GM21717 (cell line): Measurements from ENCODE around the gene DGCR2.
"Not testable (repeated sequence)": the region's sequence is repeated elsewhere in the genome, so short reads cannot be mapped to it uniquely, and the experiment has no call there.

Source experiments
- ATAC-seq: cut with Tn5 transposase; IDR thresholded peaks from one replicate; pipeline ENCODE4 v1.9.1; 2021; ENCODE audit warnings: mild to moderate bottlenecking, moderate library complexity; ENCODE audit not compliant: unreplicated experiment

The DGCR2 gene, protein sequence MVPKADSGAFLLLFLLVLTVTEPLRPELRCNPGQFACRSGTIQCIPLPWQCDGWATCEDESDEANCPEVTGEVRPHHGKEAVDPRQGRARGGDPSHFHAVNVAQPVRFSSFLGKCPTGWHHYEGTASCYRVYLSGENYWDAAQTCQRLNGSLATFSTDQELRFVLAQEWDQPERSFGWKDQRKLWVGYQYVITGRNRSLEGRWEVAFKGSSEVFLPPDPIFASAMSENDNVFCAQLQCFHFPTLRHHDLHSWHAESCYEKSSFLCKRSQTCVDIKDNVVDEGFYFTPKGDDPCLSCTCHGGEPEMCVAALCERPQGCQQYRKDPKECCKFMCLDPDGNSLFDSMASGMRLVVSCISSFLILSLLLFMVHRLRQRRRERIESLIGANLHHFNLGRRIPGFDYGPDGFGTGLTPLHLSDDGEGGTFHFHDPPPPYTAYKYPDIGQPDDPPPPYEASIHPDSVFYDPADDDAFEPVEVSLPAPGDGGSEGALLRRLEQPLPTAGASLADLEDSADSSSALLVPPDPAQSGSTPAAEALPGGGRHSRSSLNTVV

DNA sequence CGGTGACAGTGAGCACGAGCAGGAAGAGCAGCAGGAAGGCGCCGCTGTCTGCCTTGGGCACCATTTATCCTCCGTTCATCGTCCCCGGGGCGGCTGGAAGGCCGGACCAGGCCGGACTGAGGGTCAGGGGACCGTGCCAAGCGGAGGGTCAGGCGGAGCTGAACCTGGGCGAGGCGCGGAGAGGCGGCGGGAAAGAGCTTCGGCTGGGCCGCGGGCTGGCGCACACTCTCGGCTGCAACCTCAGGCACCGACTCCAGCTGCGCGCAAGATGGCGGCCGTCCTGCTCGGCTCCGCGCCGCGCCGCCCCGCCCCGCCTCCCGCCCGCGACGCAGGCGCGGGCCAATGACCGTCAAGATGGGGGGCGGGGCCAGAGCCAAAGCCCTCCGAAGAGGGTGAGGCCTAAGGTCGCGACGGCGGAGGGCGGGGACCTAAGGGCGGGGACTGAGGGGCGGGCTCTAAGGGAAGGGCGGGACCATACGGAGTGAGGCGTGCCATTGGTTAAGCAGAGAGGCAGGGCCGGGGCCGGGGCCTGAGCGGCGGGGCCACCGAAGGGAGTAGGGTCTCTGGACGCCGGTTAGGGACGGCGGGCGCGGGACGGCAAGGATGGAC lies at the start of gene DGCR2:
Gene DGCR2, minus strand, starts transcription at position 270 of the 609 bp plus-strand sequence. Its CDS starts 206 bp downstream, at position 64.
- ATAC-seq: peak; percentile 69

DNA sequence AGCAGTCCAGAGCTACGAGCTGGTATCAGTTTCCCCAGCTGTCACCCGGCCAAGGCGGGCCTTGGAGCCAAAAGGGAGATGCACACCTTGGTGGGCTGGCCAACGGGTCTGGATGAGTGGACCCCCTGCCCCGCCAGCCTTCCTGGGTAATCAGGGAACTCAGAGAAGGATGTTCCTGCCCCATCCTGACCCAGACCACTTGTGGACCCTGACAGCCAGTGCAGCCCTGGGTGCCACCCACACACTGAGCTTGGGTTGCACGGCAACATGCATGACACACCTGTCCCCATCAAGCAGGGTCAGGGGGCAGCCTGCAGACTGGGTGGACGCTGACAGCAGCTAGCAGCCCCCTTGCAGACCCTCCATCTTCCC lies 47.7 kb upstream of the DGCR2 start:
- no peak for ATAC-seq

- no peak for ATAC-seq
Observed at GRCh38 chr22:19169002-19169946, 47.1 kb upstream of the DGCR2 start.

- ATAC-seq: no peak
Observed at GRCh38 chr22:19168088-19168890, 46.1 kb upstream of the DGCR2 start.

- no peak for ATAC-seq
Observed at GRCh38 chr22:19167106-19167869, 45.1 kb upstream of the DGCR2 start.

GRCh38 chr22:19166421-19166820 lies 44.2 kb upstream of the DGCR2 start:
- ATAC-seq: no peak

DNA sequence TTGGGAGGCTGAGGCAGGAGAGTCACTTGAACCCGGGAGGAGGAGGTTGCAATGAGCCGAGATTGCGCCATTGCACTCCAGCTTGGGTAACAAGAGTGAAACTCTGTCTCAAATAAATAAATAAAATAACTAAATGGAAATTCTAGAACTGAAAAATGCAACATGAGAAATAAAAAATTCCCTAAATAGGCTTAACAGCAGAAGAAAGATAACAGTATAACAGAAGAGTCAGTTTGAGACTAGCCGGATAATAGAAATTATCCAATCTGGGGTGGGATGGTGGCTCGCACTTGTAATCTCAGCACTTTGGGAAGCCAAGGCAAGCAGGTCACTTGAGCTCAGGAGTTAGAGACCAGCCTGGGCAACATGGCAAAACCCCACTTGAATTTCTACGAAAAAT lies 42.2 kb upstream of the DGCR2 start:
- ATAC-seq: no peak

DNA sequence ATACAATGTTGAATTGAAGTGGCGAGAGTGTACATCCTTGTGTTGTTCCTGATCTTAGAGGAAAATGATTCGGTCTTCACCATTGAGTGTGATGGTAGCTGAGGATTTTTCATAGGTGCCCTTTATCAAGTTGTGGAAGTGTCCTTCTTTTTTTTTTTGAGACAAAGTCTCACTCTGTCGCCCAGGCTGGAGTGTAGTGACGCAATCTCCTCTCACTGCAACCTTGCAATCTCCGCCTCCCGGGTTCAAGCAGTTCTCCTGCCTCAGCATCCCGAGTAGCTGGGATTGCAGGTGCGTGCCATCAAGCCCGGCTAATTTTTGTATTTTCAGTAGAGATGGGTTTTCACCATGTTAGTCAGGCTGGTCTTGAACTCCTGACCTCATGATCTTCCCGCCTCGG lies 36.4 kb upstream of the DGCR2 start:
- not testable (repeated sequence) for ATAC-seq

DNA sequence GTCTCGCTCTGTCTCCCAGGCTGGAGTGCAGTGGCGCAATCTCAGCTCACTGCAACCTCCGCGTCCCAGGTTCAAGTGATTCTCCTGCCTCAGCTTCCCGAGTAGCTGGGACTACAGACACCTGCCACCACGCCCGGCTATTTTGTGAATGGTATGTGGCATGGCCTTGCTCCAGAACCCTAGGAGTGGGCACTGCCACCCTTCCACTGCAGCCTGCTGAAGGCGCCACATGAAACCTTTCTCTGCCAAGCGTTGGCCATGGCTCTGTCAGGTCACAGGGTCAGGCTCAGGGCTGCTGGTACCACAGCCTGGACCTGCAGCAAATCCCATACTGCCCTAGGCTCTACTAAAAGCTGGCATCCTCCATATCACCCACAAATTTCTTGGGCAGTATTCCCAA lies 33.9 kb upstream of the DGCR2 start:
- not testable (repeated sequence) for ATAC-seq

DNA sequence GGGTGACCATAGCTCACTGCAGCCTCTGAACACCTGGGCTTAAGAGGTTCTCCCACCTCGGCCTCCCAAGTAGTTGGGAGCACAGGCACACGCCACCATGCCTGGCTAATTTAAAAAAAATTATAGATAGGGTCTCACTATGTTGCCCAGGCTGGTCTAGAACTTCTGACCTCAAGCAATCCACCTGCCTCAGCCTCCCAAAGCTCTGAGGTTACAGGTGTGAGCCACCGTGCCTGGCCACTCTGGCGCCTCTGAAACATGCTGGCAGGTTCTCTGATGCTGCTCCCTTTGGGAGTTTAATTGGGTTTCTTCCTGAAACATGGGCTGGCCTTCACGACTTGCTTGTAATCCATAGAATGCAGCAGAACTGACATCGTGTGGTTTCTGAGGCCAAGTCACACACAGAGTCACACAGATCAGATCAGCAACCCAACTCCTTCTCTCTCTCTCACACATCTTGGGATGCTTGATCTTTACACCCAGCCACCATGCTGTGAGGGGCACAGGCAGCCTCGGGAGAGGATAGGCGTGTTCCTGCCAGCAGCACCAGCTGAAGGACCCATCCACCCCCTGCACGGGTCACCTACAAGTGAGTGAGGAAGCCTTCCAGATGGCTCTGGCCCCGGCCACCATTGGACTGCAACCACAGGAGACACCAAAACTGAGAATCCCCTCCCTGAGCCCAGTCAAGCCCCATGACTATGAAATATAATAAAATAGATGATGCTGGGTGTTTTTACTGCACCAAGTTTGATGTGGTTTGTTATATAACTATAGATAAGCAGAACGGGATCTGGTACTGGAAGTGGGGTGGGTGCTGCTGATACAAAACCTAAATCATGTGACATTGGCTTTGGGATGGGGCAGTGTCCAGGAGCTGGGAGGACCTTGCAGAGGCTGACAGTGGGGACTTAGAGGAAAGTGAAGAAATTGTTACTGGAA lies 31.0 kb upstream of the DGCR2 start:
- ATAC-seq: no peak

- ATAC-seq: no peak
Observed at GRCh38 chr22:19151329-19152191, 29.3 kb upstream of the DGCR2 start.

DNA sequence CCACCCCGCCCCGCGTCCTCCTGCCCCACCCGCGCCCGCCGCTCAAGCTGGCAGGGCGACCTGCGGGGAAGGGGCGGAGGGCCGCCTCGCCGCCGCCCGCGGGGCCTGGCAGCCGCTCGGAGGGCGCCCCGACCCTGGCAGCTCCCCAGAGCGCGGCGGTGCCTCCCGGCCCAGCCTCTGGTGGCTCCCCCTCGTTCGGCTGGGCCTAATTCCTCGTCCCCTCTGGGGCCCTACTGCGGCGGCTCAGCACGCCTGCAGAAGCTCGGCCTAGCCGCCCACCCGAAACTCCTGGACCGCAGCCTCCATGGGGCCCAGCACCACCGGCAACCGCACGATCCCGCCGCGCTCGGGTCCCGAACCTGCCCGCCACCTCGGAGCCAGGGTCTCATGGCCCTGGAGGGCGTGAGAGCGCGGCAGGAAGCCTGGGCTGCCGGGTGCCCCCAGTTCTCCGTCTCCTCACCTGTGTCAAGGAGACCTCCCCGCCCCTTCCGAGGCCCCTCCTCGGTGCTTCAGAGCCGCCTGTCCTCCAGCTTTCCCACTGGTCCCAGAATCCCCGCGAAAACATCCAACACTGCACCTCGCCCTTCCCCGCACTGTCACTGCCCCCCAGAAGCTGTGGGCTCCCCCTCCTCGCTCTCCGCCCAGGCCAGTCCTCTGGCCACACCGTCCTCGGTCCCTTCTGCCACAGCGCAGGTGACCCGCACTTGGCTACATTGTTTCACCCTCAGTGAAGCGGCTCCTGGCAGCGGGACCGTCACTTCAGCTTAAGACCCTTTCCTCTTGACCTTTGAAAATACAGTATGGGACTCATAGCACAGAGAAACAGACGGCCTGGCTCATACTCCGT lies 28.5 kb upstream of the DGCR2 start:
- no peak for ATAC-seq

DNA sequence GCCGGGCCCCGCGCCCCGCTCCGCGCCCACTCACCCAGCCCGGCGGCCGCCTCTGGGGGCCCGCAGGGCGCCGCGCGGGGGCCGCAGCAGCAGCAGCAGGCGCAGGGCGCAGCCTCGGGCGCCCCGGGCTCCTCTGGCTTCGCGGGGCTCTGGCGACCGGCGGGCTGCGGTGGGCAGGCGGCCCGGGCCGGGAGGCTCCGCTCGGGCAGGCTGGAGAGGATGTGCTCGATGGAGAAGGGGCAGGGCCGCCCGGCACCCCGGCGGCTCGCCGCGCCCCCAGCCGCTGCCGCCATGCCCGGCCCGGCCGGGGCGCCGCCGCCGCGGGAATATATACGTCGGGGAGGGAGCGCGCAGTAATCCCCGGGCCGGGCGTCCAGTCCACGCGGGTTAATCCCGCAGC lies 27.8 kb upstream of the DGCR2 start, which contains the start of gene GSC2:
Gene GSC2, minus strand, starts transcription at position 302 of the 400 bp plus-strand sequence. Its CDS starts 9 bp downstream, at position 293.
- no peak for ATAC-seq

- no peak for ATAC-seq
Observed at GRCh38 chr22:19149047-19149883, 27.1 kb upstream of the DGCR2 start.

- no peak for ATAC-seq
Observed at GRCh38 chr22:19148417-19149046, 26.3 kb upstream of the DGCR2 start.
